Measurements from ENCODE around the gene UBE2I.
"Not testable (repeated sequence)": the region's sequence is repeated elsewhere in the genome, so short reads cannot be mapped to it uniquely, and the experiment has no call there.

UBE2I gene

DNA sequence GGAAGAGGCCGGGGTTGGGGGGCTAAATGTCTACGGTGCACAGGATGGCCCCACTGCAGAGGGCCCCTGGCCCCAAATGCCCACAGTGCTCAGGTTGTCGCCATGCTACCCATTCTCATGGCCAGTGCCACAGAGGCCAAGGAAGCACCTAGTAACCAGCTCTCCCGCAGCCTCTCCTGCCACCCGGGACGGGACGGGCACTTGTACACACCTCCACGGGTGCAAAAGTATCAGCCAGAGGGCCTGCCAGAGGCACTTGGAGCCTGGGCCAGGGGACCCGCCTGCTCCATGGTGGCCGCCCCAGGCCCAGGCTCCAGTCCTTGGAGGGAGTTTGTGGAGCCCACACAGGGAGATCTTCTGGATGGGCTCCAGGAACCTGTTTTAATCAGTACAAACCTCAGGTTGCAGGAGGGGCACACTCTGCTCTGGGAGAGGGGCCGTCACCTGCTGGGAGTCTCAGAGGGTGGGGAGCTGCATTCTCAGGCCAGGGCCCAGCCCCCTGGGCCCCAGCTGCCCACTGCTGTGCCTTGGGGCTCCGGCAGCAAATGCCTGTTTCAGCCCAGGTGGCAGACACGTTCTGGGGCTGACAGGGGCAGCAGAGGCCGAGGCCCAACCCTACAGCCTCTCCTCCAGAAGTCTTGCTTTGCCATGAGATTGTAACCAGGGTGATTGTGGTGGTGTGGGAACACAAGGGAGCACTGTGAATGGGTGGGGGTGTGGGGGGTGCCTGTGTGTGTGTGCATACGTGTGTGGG is 45.7 kb upstream of the UBE2I start:
- H3K4me3 ChIP-seq (ENCODE audit: low read depth, low read length), result no peak overlapping the region

DNA sequence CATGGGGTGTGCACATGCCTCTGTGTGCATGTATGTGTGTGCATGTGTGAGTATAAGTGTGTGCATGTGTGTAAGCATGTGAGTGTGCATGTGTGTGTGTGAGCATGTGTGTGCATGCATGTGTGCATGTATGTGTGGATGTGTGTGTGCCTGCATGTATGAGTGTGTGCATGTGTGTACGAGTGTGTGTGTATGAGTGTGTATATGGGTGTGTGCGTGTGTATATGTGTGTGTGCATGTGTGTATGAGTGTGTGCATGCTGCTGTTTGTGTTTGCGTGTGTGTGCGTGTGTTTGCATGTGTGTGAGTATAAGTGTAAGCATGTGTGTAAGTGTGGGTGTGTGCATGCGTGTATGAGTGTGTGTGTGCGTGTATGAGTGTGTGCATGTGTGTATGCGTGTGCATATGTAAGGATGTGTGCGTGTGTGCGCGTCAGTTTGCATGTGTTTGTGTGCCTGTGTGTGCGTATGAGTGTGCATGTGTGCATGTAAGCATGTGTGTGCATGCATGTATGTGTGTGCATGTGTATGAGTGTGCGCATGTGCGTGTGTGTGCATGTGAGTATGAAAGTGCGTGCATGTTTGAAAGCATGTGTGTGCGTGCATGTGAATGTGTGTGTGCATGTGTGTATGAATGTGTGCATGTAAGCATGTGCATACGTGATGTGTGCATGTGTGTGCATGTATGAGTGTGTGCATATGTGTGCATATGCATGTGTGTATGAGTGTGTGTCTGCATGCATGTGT is 44.9 kb upstream of the UBE2I start:
- TF ChIP-seq CTCF (IDR thresholded peaks at IDR 0.05; ENCODE audit: control insufficient read depth, extremely low read depth, insufficient read depth), result no peak
- no peak for DNase-seq (ENCODE audit: low read depth)
- H3K4me3 ChIP-seq (ENCODE audit: low read depth, low read length), result no peak overlapping the region

More for the DNA sequence above, 45.7 kb upstream of the UBE2I start:
- no peak for TF ChIP-seq CTCF (IDR thresholded peaks at IDR 0.05; ENCODE audit: control insufficient read depth, extremely low read depth, insufficient read depth)
- no peak for DNase-seq (ENCODE audit: low read depth)

- no peak overlapping the region for H3K4me3 ChIP-seq (ENCODE audit: low read depth, low read length)
- no peak for DNase-seq (ENCODE audit: low read depth)
- TF ChIP-seq CTCF (IDR thresholded peaks at IDR 0.05; ENCODE audit: control insufficient read depth, extremely low read depth, insufficient read depth), result no peak
Observed at GRCh38 chr16:1265090-1265630, 44.3 kb upstream of the UBE2I start.

DNA sequence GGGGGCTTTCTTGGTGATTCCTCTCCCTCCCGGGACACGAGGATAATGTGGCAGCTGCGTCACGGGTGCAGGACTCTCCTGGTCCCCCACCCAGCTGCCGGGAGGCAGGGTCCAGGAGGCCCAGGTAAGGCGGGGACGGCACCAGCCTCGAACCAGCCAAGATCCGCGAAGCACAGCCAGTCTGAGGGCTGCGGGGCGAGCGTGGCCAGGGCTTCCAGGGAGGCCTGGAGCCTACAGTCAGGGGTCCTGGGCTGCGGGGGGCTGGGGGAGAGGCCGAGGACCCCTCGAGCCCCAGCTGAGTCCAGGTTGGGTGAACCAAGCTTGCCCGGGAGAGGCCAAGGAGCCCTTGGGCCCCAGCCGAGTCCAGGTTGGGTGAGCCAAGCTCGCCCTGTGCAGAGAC is 43.6 kb upstream of the UBE2I start:
- H3K4me3 ChIP-seq (ENCODE audit: low read depth, low read length), result no peak overlapping the region
- no peak for DNase-seq (ENCODE audit: low read depth)
- TF ChIP-seq CTCF (IDR thresholded peaks at IDR 0.05; ENCODE audit: control insufficient read depth, extremely low read depth, insufficient read depth), result no peak

DNA sequence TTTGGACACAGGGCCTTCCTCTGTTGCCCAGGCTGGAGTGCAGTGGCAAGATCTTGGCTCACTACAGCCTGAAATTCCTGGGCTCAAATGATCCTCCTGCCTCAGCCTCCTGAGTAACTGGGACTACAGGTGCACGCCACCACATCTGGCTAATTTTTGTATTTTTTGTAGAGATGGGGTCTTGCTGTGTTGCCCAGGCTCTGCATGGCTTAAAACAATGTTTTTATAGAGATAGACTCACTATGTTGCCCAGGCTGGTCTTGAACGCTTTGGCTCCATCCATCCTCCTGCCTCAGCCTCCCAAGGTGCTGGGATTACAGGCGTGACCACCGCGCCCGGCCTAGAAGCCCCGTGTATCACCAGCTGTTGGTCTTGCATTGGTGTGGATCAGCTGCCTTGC is 40.0 kb upstream of the UBE2I start:
- H3K4me3 ChIP-seq (ENCODE audit: low read depth, low read length); DNase-seq (ENCODE audit: low read depth): not testable (repeated sequence)

DNA sequence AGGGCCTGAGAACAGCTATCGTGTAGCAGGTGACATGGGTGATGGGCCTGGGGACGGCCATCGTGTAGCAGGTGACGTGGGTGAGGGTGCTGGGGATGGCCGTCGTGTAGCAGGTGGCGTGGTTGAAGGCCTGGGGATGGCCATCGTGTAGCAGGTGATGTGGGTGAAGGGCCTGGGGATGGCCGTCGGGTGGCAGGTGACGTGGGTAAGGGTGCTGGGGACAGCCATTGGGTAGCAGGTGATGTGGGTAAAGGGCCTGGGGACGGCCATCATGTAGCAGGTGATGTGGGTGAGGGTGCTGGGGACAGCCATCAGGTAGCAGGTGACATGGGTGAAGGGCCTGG is 38.1 kb upstream of the UBE2I start:
- H3K4me3 ChIP-seq (ENCODE audit: low read depth, low read length), result no peak overlapping the region
- no peak for TF ChIP-seq CTCF (IDR thresholded peaks at IDR 0.05; ENCODE audit: control insufficient read depth, extremely low read depth, insufficient read depth)
- no peak for DNase-seq (ENCODE audit: low read depth)

GRCh38 chr16:1271724-1272413 is 37.6 kb upstream of the UBE2I start:
- not testable (repeated sequence) for DNase-seq (ENCODE audit: low read depth); H3K4me3 ChIP-seq (ENCODE audit: low read depth, low read length)

Measured in LNCaP clone FGC (cell line).